GM13976 (cell line): ENCODE results near the gene AFF2.

Source experiments
- DNase-seq: peaks from one replicate; pipeline ENCODE4 v3.0.0; 2012; ENCODE audit warnings: low spot score
- in situ Hi-C: fragments of 300-500 bp; cut with MboI; formaldehyde crosslinking; loops from one replicate; pipeline ENCODE4 v1.12.0; 2022; ENCODE audit warnings: low sequenced_read_pairs, mixed read lengths, inconsistent platforms; ENCODE audit not compliant: unreplicated experiment
- TF ChIP-seq, protein P1 (sequence below): IDR thresholded peaks from 2 replicates; pipeline ENCODE4 v1.5.1; 2012; ENCODE audit warnings: borderline replicate concordance, mild to moderate bottlenecking; ENCODE audit not compliant: insufficient read depth; ENCODE audit errors: extremely low read depth, missing control alignments, control extremely low read depth

The AFF2 gene

GRCh38 chrX:148620023-148620422 lies 119.6 kb downstream of the AFF2 start:
- in situ Hi-C loops, result no loop called here
- TF ChIP-seq, protein P1, sequence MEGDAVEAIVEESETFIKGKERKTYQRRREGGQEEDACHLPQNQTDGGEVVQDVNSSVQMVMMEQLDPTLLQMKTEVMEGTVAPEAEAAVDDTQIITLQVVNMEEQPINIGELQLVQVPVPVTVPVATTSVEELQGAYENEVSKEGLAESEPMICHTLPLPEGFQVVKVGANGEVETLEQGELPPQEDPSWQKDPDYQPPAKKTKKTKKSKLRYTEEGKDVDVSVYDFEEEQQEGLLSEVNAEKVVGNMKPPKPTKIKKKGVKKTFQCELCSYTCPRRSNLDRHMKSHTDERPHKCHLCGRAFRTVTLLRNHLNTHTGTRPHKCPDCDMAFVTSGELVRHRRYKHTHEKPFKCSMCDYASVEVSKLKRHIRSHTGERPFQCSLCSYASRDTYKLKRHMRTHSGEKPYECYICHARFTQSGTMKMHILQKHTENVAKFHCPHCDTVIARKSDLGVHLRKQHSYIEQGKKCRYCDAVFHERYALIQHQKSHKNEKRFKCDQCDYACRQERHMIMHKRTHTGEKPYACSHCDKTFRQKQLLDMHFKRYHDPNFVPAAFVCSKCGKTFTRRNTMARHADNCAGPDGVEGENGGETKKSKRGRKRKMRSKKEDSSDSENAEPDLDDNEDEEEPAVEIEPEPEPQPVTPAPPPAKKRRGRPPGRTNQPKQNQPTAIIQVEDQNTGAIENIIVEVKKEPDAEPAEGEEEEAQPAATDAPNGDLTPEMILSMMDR, result no peak
- DNase-seq, result no peak

DNA sequence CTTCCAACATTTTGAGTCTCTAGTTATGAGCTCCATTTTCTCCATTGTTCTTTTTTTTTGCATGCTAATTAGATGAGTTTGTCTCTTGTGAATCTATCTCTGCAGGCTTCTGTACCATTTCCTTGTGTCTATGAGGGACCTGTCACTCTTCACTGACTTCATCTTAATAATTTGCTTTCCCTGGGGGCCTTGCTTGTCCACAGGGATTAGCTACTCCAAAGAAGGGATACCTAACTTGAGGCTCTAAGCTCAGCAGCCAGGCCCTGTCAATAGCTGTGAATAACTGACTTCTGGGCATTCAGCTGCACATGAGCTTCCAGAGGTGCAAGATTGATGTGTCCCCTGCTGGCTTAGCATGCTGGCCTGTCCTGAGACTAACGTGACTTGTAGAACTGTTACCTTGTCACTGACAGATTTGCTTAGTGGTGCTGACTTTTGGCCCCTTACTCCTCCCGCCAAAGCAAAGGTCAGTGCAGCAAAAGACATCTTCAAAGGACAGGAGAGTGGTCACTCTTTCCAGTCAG lies 124.6 kb downstream of the AFF2 start:
- no peak for DNase-seq
- TF ChIP-seq, protein P1, result no peak
- in situ Hi-C loops, result no loop called here

DNA sequence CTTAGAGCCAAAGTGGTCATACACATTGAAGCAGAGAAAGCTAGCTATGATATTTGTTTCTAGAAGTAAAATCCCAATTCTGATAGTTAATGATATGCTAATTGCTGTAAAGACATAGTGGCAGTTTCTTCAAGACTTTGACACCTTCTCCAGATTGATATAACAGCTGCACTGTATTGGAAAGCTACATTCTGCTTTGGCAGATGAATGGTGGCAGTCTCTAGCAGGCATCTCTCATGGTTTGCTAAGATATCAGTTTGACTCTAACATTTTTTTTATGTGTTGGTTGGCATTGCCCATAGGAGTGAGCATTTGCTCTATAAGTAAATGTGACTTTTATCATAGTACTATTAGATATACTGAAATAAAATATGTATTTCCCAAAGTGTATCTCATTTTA lies 128.2 kb downstream of the AFF2 start:
- DNase-seq, result no peak
- TF ChIP-seq, protein P1, result no peak
- in situ Hi-C loops, result no loop called here

GRCh38 chrX:148629434-148629833 lies 129.0 kb downstream of the AFF2 start:
- TF ChIP-seq, protein P1, result no peak
- in situ Hi-C loops, result no loop called here
- no peak for DNase-seq

DNA sequence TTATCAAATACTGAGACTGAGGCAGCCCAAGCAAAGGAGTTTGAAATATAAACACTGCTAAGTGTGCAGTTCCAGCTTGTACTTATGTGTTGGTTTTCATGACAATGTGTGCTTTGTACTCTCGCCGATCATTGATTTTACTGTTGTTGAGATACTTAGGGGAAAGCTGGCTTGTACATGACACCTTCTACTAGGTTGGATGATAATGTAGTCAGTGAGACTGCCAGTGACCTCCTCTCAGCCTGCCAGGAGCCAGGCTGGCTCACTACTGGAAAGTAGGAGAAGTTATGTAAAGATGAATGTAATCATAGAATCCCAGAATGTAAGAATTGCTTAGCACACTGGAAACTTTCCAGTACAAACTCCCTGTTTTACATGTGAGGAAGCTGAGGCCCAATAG lies 132.0 kb downstream of the AFF2 start:
- TF ChIP-seq, protein P1, result no peak
- DNase-seq, result no peak
- in situ Hi-C loops, result no loop called here

DNA sequence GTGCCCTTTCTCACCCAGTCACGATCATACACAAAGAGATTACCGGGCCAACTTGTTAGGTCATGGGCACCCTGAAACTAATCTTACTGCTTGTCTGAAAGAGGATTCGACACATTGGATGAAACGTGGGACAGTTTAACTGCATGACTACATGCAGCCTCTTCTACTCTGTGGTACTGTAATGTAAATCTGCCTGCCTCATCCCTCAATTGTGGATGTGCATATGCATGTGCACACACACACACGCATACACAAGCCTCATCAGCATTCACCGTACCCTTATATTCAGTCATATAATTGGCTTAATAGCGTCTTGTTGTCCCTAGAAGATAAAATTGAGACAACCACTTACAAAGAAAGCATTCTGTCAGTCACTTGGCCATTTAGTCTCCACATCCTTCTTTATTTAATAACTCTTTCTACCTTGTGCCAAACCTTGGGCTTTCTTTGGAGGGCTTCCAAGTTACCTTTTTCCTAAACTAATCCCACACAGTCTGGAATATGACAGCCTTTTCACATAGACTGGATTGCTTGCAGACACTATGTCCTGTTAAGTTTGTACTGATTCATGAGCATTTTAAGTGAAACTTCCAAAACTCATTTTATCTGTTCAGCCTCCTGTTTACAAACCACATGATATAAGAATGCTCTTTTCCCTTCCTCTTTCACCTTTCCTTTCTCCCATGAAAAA lies 132.9 kb downstream of the AFF2 start:
- in situ Hi-C loops, result no loop called here
- TF ChIP-seq, protein P1, result no peak
- no peak for DNase-seq
